Activated gamma-delta T cell treated with Interleukin-2 at 50 U/mL for 16 hours (primary cell): ENCODE results near the gene OR2C1.
A peak's percentile ranks its signal among the peaks of the same experiment; 100 is the strongest.

Experiments
- DNase-seq: peaks from one replicate; pipeline ENCODE4 v3.0.0-alpha.2; 2020

Gene OR2C1

GRCh38 chr16:3400779-3401688 lies 45.3 kb downstream of the OR2C1 start, which contains the start of the genes ZNF174 and ZSCAN32:
Gene ZNF174 (plus strand): TSS chr16:3401215. CDS start chr16:3402005, 790 bp downstream.
Gene ZSCAN32 (minus strand): TSS chr16:3401004. CDS start chr16:3397557, 3,447 bp downstream.
- DNase-seq: peak; percentile 98

GRCh38 chr16:3401719-3402397 lies 46.2 kb downstream of the OR2C1 start:
- no peak for DNase-seq
